ENCODE data around the gene GFRA4.

DNA sequence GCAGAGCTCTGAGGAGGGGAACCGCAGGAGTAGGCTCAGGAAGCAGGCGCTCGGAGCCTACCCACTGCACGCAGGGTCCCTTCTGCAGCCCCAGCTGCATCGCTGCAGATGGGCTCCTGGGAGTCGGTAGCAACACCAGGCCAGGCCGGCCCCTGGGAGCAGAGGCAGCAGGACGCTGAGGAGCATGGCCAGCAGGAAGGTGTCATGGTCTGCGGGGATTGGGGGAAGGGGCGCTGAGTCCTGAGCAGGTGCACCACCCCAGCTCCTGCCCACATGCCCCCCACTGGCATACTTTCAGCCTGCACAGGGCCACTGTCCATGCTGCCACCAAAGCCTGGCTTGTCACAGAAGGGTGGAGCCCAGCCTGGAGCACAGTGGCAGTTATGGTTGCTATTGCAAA, 7.7 kb upstream of the GFRA4 start:
- TF ChIP-seq ZNF324 (tag by site-specific recombination; IDR thresholded peaks at IDR 0.05) = no peak
- TF ChIP-seq, protein P1, sequence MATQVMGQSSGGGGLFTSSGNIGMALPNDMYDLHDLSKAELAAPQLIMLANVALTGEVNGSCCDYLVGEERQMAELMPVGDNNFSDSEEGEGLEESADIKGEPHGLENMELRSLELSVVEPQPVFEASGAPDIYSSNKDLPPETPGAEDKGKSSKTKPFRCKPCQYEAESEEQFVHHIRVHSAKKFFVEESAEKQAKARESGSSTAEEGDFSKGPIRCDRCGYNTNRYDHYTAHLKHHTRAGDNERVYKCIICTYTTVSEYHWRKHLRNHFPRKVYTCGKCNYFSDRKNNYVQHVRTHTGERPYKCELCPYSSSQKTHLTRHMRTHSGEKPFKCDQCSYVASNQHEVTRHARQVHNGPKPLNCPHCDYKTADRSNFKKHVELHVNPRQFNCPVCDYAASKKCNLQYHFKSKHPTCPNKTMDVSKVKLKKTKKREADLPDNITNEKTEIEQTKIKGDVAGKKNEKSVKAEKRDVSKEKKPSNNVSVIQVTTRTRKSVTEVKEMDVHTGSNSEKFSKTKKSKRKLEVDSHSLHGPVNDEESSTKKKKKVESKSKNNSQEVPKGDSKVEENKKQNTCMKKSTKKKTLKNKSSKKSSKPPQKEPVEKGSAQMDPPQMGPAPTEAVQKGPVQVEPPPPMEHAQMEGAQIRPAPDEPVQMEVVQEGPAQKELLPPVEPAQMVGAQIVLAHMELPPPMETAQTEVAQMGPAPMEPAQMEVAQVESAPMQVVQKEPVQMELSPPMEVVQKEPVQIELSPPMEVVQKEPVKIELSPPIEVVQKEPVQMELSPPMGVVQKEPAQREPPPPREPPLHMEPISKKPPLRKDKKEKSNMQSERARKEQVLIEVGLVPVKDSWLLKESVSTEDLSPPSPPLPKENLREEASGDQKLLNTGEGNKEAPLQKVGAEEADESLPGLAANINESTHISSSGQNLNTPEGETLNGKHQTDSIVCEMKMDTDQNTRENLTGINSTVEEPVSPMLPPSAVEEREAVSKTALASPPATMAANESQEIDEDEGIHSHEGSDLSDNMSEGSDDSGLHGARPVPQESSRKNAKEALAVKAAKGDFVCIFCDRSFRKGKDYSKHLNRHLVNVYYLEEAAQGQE (tag by site-specific recombination; IDR thresholded peaks at IDR 0.05) = no peak
- no peak for TF ChIP-seq ZNF558 (tag by site-specific recombination; IDR thresholded peaks at IDR 0.05)
- TF ChIP-seq, protein P2, sequence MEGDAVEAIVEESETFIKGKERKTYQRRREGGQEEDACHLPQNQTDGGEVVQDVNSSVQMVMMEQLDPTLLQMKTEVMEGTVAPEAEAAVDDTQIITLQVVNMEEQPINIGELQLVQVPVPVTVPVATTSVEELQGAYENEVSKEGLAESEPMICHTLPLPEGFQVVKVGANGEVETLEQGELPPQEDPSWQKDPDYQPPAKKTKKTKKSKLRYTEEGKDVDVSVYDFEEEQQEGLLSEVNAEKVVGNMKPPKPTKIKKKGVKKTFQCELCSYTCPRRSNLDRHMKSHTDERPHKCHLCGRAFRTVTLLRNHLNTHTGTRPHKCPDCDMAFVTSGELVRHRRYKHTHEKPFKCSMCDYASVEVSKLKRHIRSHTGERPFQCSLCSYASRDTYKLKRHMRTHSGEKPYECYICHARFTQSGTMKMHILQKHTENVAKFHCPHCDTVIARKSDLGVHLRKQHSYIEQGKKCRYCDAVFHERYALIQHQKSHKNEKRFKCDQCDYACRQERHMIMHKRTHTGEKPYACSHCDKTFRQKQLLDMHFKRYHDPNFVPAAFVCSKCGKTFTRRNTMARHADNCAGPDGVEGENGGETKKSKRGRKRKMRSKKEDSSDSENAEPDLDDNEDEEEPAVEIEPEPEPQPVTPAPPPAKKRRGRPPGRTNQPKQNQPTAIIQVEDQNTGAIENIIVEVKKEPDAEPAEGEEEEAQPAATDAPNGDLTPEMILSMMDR (tag by site-specific recombination; IDR thresholded peaks at IDR 0.05) = no peak
- TF ChIP-seq, protein P3, sequence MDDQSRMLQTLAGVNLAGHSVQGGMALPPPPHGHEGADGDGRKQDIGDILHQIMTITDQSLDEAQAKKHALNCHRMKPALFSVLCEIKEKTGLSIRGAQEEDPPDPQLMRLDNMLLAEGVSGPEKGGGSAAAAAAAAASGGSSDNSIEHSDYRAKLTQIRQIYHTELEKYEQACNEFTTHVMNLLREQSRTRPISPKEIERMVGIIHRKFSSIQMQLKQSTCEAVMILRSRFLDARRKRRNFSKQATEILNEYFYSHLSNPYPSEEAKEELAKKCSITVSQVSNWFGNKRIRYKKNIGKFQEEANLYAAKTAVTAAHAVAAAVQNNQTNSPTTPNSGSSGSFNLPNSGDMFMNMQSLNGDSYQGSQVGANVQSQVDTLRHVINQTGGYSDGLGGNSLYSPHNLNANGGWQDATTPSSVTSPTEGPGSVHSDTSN (CRISPR knock-in tag; IDR thresholded peaks at IDR 0.05) = no peak
- TF ChIP-seq GLI2 (tag by site-specific recombination; IDR thresholded peaks at IDR 0.05; ENCODE audit: borderline replicate concordance, low read depth) = no peak
